ENCODE measurements around the gene MESP2. TPM values are rescaled to one million over a fixed set of nuclear protein-coding genes. Genes with fewer than 3 reads are reported as not detected.

MESP2 gene
- total and polyA plus RNA-seq, 9 of the 15 experiments (the other 6 are each of a cell fraction or from before 2014, with no cell fraction given): 0.08 to 0.82 (median 0.37) TPM

GRCh38 chr15:89783861-89784685 is 7.9 kb downstream of the MESP2 start (continued):
- no peak for TF ChIP-seq PBX2 (CRISPR knock-in tag; IDR thresholded peaks at IDR 0.05; ENCODE audit: low read depth)
- no peak for TF ChIP-seq PBX2 (tag; conservative IDR thresholded peaks at IDR 0.05; ENCODE audit: low read depth)
- no peak for TF ChIP-seq MTA3 (IDR thresholded peaks at IDR 0.05; ENCODE audit: borderline replicate concordance)
- TF ChIP-seq FOXM1 (IDR thresholded peaks at IDR 0.05; ENCODE audit: low read depth): no peak
- TF ChIP-seq FOXM1 (CRISPR knock-in tag; IDR thresholded peaks at IDR 0.05; ENCODE audit: low read depth): 0 out of 2 replicates have a peak, but pooled peaks have one; percentile 49
- no peak for TF ChIP-seq ZNF253 (CRISPR knock-in tag; conservative IDR thresholded peaks at IDR 0.05)
- no peak for TF ChIP-seq BMI1 (IDR thresholded peaks at IDR 0.05; ENCODE audit: low read length)
- TF ChIP-seq TAF1 (IDR thresholded peaks at IDR 0.05; ENCODE audit: control insufficient read depth, extremely low read depth, insufficient read depth, low read length, severe bottlenecking): no peak
- no peak for TF ChIP-seq SIN3A (IDR thresholded peaks at IDR 0.05; ENCODE audit: borderline replicate concordance in 2 of 2, control insufficient read depth in 1 of 2, low read depth in 2 of 2, low read length in 2 of 2)
- no peak for TF ChIP-seq LARP7 (IDR thresholded peaks at IDR 0.05)
- TF ChIP-seq RFX1 (IDR thresholded peaks at IDR 0.05): no peak
- no peak for TF ChIP-seq ZBTB2 (IDR thresholded peaks at IDR 0.05)
- TF ChIP-seq CREB3 (tag; conservative IDR thresholded peaks at IDR 0.05; ENCODE audit: low read depth): 0 out of 2 replicates have a peak, but pooled peaks have one; percentile 17
- no peak for TF ChIP-seq JUNB (CRISPR knock-in tag; conservative IDR thresholded peaks at IDR 0.05)
- no peak for TF ChIP-seq ZSCAN32 (CRISPR knock-in tag; IDR thresholded peaks at IDR 0.05)
- TF ChIP-seq ZNF592 (IDR thresholded peaks at IDR 0.05): 0 out of 2 replicates have a peak, but pooled peaks have one; percentile 40
- no peak for TF ChIP-seq FOXJ2 (tag; IDR thresholded peaks at IDR 0.05)
- TF ChIP-seq NCOA6 (IDR thresholded peaks at IDR 0.05): no peak
